Endometrial microvascular endothelial cells (primary cell): ENCODE results near the gene PTTG1. TPM values are rescaled to one million over a fixed set of nuclear protein-coding genes. Genes with fewer than 3 reads are reported as not detected.
"Not testable (repeated sequence)": the region's sequence is repeated elsewhere in the genome, so short reads cannot be mapped to it uniquely, and the experiment has no call there.

ENCODE experiments used
- in situ Hi-C: cut with HindIII; loops from 2 replicates; pipeline ENCODE4 v1.10.0; 2017; ENCODE audit warnings: low sequenced_read_pairs, low pct_unique_long_range_greater_than_20kb; ENCODE audit errors: inconsistent ontology term
- total RNA-seq: library from RNA; depleted of rRNA; stranded (reverse); fragments of >200 nt; gene quantifications from one replicate; pipeline ENCODE4 v1.2.3, GENCODE V29; 2015; ENCODE audit errors: inconsistent ontology term

PTTG1 gene
- total RNA-seq, 1 donor from 2014 or later: 187 TPM

DNA sequence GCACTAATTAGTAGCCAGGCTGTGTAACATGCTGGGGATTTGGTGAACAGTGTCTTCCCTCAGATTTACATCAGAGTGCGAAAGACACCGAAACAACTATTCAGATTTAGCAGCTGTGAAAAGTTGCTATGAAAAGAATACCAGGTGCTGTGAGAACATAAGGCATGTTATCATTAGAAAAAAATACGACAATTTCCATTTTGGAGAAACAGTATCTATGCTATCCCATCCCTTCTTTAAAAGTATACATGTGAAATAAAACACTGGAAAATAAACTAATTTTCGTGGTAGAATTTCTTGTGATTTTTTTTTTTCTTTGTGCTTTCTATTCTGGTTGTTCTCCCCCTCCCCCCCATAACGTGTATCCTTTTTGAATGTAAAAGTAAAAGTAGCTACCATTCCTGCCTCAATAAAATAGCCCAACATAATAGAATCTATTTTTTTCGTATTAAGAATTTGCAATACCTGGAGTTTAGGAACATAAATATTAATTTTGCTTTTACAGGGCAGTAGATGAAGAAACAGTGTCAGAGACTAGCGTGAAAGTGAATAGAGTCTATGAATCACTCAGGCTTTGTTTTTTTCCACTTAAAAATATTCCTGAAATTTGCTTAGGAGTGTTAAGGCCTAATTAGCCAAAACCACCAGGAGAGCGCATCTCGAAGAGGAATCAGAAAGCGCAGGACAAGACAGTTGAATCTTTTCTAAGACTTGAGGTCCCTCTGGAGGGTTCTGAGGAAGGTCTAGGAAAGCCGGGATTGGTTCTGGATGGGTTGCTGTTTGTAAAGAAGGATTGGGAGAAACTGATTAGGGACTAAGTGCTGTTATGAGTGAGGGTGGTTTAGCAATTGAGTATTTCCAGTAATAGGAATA lies 2.0 kb upstream of the PTTG1 start:
- in situ Hi-C loops: no loop called here

DNA sequence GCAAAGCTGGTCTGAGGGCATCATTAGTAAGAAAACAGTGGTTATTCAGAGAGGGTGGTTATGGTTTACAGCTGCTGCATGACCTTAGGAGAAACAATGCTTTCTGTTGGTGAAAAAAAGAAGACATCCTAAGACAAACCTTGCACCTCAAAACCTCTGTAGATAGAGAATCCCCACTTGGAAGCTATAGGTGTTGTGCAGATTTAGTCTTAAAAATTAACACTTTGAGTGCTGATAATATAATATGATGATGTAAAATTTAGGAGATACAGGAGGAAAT lies 1.4 kb upstream of the PTTG1 start:
- in situ Hi-C loops: no loop called here

DNA sequence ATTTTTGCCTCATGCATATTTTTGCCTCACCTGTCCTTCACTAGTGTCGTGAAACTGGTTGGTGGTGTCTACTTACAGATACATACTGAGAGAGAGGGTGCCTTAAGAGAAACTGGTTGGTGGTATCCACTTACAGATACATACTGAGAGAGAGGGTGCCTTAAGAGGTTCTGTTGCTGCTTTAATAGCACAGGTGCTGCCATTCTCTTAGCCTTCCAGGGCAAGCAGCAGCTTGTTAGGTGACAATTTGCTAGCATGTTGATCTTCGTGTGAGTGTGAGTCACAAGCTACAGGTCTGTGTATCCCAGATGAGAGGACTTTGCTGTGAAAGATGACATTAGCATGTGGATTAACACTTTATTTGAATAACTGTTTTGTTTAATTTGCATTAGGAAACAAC lies 1.4 kb downstream of the PTTG1 start:
- in situ Hi-C loops: no loop called here

DNA sequence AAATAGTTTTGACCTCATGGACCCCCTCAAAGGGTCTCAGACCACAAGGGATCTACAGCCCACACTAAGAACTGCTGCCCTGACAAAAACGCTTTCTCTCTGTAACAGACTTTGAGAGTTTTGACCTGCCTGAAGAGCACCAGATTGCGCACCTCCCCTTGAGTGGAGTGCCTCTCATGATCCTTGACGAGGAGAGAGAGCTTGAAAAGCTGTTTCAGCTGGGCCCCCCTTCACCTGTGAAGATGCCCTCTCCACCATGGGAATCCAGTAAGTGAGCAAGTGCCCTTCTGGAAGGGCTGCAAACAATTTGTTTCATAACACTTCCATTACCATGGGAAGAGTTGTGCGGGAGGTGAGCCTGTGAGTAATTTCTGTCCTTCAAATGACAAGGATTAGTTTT lies 6.0 kb downstream of the PTTG1 start:
- in situ Hi-C loops: no loop called here

DNA sequence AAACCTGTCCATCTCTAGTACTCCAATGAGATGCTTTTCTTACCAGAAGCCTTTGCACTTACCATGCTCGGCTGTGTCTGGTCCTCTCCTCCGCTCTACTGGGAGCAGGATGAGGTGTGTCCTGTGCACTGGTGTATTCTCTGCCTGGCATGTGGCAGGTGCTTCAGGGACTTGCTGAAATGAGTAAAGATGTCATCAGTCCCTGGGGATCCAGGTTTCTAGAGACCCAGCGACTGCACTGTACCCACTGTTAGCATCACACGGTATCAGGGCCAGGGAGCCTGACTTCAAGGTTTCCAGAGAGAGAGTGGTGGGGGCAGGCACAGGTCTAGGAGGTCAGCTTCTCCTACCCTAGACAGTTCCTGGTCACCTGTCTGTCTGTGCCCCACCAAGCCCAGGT lies 10.5 kb downstream of the PTTG1 start:
- in situ Hi-C loops: no loop called here

DNA sequence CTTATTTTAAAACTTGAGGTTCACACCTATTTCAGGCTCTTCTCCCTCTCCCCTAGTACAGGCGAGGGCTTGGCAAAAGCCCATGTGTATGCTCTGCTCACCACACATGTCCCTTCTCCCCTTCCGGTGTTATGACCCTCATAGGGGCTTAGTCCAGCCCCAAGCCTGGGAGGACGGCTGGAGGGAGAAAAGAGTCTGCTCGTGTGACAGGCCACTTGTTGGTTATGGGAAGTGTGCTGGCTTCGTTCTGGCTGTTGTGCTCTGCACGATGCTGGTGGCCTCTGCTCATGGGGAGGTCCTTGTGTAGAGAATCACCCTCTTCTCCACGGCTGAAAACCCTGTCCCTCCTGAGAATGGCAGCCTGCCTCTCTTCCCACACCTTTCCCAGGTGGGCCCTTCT lies 11.1 kb downstream of the PTTG1 start:
- in situ Hi-C loops: no loop called here

DNA sequence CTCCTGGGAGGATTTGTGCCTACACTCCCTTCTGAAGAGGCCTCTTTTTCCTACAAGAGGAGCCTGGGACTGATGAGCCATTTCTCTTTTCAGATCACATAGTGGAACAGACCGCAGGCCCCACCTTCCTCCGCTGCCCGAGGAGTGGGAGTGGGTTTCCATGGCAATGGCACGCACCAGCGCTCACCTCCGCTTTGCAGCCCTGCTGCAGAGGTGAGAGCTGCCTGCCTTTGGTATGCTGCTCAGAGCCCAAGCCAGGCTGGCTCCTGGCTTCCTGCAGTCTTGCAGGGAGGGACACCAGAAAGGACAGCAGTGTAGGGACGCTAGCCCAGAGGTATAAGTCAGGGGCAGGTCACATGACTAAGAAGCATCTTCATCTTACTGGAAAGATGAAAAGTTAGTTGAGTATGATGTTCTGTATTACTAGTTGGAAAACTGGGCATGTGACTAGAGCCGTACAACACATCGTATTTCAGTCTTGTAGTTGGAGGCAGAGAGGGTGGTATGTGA lies 12.4 kb downstream of the PTTG1 start:
- in situ Hi-C loops: no loop called here

DNA sequence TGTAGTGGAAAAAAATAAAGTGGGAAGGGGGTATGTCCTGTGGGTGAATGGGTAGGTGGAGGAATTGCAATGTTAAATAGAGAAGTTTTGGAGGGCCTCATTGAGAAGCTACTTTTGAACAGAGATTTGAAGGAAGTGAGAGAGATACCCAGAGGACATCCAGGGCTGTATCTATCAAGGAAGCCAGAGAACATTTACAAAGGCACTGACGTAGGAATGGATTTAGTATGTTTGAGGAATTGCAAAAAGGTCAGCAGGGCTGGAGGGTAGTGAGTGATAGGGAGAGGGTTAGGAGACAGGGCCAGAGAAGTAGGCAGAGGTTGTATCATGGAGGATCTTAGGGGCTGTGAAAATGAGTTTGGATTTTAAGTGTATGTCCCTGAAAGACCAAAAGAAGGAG lies 13.9 kb downstream of the PTTG1 start:
- in situ Hi-C loops: no loop called here

DNA sequence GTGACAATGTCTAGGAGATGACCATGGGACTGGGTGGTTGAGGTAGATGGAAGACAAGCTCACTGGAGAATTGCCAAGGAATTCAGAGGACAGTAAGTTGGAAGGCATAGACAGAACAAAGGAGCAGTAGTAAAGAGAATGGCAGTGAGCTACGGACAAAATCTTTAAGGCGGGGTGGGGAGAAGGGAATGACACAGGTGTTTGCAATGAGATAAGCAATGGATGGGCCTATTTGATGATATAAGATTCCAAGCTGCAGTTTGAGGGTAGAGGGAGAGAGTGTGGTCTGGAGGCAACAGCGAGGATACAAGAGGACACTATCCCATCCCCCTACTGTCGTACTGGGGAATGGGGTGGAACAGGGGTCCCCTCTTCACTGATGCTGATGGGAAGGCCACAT lies 14.4 kb downstream of the PTTG1 start:
- in situ Hi-C loops: no loop called here

DNA sequence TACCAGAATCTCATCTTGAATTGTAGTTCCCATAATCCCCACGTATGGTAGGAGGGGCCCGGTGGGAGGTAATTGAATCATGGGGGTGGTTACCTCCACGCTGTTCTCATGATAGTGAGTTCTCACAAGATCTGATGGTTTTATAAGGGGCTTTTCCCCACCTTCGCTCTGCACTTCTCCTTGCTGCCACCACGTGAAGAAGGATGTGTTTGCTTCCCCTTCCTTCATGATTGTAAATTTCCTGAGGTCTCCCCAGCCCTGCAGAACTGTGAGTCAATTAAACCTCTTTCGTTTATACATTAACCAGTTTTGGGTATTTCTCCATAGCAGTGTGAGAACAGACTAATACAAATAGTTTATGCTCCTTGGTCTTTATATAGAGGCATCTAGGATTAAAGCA lies 15.0 kb downstream of the PTTG1 start:
- in situ Hi-C loops: not testable (repeated sequence)

DNA sequence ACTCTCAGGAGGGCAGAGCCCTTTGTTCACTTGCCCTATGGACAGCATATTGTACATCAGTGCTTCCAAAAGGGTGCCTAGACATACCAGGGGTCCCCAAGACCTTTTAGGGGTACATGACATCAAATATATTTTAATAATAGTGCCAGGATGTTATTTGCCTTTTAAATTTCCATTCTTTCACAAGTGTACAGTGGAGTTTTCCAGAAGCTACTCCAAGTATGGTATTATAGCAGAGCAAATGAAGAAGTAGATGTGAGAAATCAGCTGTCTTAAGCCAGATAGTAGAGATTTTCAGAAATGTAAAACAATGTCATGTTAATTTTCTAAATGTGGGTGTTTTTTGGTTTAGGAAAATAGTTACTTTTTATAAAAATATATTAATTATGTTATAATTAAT lies 15.6 kb downstream of the PTTG1 start:
- in situ Hi-C loops: no loop called here

DNA sequence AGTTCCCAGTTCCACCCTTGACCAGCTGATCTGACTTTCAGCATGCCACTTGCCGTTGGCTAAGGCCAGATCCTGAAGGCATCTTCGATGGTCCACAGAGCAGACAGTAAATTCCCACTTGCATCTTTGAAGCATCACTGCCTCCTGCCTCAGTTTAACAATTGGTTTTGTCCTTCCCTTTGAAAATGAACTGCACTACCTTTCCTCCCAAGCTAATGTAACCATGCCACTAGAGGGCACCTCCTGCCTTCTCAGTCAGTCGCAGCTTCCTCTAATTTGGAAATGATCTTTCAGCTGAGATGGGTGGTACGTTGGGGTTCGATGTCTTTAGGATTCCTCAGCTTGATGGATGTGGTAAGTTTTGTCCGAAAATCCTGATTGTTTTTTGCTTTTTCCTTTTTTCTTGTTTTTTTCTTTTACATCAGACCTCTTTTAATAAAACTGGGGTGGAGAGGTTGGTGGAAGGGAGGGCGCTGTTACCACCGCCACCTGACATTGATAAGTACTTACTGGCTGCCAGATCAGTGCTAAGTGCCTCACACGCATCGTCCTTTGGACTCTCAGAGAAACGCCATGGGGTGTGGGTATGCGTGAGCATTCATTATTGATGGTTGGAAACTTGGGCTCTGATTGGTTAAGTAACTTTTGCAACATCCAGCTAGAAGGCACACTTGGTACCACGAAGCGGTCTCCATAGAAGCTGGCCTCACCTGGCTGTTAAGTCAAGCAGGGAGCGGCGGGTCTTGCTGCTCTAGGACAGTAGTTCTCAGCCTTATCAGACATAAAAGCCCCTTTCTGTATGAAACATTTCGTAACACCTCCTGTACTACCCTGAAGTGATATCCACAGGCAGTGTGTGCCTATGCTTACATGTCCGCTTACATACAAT lies 16.9 kb downstream of the PTTG1 start:
- in situ Hi-C loops: no loop called here

DNA sequence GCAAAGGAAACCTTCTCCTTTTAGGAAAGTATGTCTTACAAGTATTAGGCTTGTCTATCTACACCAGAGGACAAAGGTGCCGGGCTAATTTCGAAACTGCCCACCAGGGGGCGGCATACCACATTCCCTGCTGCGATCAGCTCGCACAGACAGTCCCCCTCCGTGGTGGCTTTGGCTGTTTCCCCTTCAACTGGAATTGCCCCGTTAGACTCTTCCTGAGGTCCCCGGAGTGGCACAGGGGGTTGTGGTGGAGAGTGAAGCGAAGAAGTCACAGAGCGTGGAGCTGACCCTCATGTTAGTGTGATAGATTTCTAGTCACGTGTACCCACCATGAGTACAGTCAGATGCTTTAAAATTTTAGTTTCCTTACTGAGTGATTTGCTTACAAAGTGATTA lies 17.5 kb downstream of the PTTG1 start:
- in situ Hi-C loops: no loop called here

DNA sequence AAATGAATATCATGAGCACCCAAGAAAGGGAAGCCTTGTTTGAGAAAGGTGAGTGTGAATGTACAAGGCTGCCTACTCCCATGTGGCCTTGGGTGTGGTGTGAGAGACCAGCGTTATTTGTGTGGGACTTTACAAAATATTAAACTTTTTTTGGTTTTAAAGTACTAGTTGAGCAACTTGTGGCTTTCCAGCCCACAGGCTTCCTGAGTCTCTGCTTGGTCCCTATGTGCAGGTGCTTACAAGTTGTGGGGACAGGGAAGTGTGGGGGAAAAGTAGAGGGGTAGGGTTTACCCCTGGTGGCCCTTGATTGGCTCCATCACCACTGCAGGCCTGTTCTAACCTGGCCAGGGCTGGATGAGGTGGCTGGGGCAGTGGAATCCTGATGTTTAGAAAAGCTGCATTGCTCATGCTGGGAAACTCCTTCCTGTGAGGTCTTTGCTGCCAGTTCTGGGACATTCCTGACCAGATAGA lies 19.7 kb downstream of the PTTG1 start:
- in situ Hi-C loops: no loop called here

DNA sequence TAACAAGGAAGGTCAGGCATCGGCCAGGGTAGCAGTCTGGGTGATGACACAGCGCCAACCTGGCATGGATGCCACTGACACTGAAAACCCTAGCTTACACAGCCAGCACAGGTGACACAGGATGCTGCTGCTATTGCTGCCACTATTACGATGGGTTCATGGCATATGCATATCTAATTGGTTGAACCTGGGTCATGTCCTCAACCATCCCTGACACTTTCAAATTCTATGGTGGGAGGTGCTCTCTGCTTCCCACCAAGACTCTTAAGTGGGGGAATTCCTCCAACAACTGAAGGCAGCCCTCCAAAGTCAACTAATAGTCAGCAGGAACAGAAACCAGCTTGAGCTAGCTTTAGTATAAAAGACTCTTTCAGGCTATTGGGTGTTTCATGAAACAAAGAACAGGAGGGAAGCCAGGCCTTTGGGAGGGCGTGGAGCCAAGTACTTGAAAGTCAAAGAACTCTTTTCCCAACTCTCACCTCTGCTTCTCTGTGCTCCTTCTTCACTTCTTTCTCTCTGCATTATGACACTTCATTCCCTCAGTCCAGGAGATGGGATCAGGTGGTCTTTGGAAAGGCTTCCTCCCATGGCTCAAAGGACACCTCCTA lies 21.3 kb downstream of the PTTG1 start:
- in situ Hi-C loops: no loop called here

DNA sequence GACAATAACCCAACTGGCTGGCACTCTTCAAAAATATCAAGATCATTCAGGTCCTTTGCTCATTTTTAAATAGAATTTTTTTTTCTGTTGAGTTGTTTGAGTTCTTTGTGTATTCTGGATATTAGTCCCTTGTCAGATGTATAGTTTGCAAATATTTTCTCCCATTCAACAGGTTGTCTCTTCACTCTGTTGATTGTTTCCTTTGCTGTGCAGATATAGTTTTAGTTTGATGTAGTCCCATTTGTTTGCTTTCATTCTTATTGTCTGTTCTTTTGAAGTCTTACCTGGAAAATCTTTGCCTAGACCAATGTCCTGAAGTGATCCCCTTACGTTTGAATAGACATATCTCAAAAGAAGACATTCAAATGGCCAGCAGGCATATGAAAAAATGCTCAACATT lies 22.8 kb downstream of the PTTG1 start:
- in situ Hi-C loops: no loop called here

DNA sequence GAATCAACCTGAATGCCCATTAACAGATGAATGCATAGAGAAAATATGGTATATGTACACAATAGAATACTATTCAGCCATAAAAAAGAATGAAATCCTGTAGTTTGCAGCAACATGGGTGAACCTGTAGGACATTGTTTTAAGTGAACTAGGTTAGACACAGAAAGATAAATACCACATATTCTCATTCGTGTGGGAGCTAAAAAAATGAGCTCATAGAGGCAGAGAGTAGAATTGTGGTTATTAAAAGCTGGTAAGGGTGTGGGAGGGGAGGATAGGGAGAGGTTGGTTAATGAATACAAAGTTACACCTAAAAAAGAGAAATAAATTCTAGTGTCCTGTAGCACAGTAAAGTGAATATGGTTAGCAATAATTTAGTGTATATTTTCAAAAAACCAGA lies 23.5 kb downstream of the PTTG1 start:
- in situ Hi-C loops: no loop called here

DNA sequence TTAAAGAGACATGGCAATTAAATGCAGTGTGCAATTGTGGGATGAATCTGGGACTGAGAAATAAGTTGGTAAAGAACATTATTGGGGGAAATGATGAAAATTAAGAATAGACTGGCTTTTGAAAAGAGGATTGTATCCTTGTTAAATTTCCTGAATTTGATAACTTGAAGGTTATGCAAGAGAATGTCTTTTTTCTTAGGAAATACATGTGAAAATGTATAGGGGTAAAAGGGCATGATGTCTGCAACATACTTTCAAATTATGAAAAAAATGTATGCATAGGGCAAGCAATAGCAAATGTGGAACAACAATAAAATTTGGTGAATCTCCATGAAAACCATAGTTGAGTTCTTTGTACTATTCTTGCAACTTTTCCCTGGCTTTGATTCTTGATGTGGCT lies 24.1 kb downstream of the PTTG1 start:
- in situ Hi-C loops: no loop called here

DNA sequence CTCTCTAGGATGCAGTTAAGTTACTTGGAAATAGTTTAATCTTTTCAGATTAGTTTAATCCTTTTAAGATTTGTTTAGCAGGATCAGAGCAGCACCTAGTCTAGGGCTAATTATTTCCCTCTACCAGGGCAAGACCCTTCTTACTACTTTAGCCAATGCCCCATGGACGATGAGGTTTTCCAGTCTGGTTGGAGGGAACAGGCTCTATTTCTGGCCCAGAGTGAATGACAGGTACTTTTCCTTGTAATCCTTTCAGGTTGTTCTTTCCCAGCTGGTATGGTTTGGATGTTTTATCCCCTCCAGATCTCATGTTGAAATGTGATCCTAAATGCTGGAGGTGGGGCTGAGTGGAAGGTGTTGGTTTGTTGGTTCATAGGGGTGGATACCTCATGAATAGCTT lies 27.2 kb downstream of the PTTG1 start:
- in situ Hi-C loops: no loop called here

DNA sequence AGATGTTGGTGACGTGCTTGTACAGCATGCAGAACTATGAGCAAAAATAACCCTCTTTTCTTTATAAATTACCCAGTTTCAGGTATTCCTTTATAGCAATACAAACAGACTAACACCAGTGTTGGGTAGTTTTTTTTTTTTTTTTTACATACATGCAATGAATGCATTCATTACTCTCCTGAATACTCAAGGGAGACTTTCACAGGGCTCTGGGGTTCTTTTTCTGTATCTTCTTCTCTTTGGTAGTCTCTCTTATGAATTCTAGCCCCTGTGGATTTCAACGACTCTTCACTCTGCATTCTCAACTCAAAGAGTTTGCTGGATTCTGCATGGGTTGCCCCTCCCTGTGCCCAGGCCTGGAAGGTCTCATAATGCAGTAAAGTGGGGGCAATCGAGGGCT lies 27.8 kb downstream of the PTTG1 start:
- in situ Hi-C loops: no loop called here
